Cortex of kidney (tissue), 1 donor: Measurements from ENCODE around the gene RPS6KA1.
"Not testable (repeated sequence)": the region's sequence is repeated elsewhere in the genome, so short reads cannot be mapped to it uniquely, and the experiment has no call there.

Source experiments
- DNase-seq: peaks from one replicate; lab custom pipeline; 2025; lab: John Stamatoyannopoulos, UW

The RPS6KA1 gene

GRCh38 chr1:26556111-26556510 is 26.6 kb downstream of the RPS6KA1 start:
- DNase-seq = no peak

GRCh38 chr1:26557008-26557407 is 27.4 kb downstream of the RPS6KA1 start:
- no peak for DNase-seq

- no peak for DNase-seq
Measured at GRCh38 chr1:26558685-26559048, 29.1 kb downstream of the RPS6KA1 start.

GRCh38 chr1:26560403-26560780 is 30.8 kb downstream of the RPS6KA1 start:
- DNase-seq = no peak

- no peak for DNase-seq
Measured at GRCh38 chr1:26570287-26570686, 40.7 kb downstream of the RPS6KA1 start.

- DNase-seq = no peak
Measured at GRCh38 chr1:26571381-26571780, 41.8 kb downstream of the RPS6KA1 start.

- no peak for DNase-seq
Measured at GRCh38 chr1:26574018-26574417, 44.5 kb downstream of the RPS6KA1 start.

GRCh38 chr1:26574719-26575251 is 45.2 kb downstream of the RPS6KA1 start:
- DNase-seq = no peak

- DNase-seq = no peak
Measured at GRCh38 chr1:26575348-26575747, 45.8 kb downstream of the RPS6KA1 start.

GRCh38 chr1:26578167-26578566 is 48.6 kb downstream of the RPS6KA1 start:
- no peak for DNase-seq

GRCh38 chr1:26579681-26580111 is 50.1 kb downstream of the RPS6KA1 start:
- DNase-seq = no peak

GRCh38 chr1:26580116-26580515 is 50.6 kb downstream of the RPS6KA1 start:
- no peak for DNase-seq

GRCh38 chr1:26581287-26581651 is 51.7 kb downstream of the RPS6KA1 start:
- no peak for DNase-seq

- no peak for DNase-seq
Measured at GRCh38 chr1:26582053-26582835, 52.7 kb downstream of the RPS6KA1 start.

- DNase-seq = no peak
Measured at GRCh38 chr1:26582836-26583460, 53.4 kb downstream of the RPS6KA1 start.

GRCh38 chr1:26583646-26584485 is 54.3 kb downstream of the RPS6KA1 start:
- DNase-seq = no peak

GRCh38 chr1:26584588-26584987 is 55.0 kb downstream of the RPS6KA1 start:
- not testable (repeated sequence) for DNase-seq

GRCh38 chr1:26585471-26585870 is 55.9 kb downstream of the RPS6KA1 start:
- no peak for DNase-seq

GRCh38 chr1:26593385-26593784 is 63.8 kb downstream of the RPS6KA1 start:
- DNase-seq = no peak

- DNase-seq = not testable (repeated sequence)
Measured at GRCh38 chr1:26594593-26594992, 65.0 kb downstream of the RPS6KA1 start.

GRCh38 chr1:26597629-26598039 is 68.1 kb downstream of the RPS6KA1 start:
- no peak for DNase-seq

- no peak for DNase-seq
Measured at GRCh38 chr1:26598890-26599289, 69.3 kb downstream of the RPS6KA1 start.
